OCI-LY3 (cell line): ENCODE results near the gene ZBTB9.

Experiments used
- CTCF ChIP-seq: fragments of 200-600, 300-600 bp; sonication (generic); IDR thresholded peaks from 2 replicates; pipeline ENCODE4 v1.5.1; 2014; ENCODE audit warnings: antibody characterized with exemption, low read length, low read depth
- EZH2phosphoT487 ChIP-seq: fragments of 200-600 bp; shearing (Covaris generic); IDR thresholded peaks from 2 replicates; pipeline ENCODE4 v1.6.1; 2018; ENCODE audit warnings: antibody characterized with exemption, mixed run types, low read depth

- TF ChIP-seq CTCF (no peak), EZH2phosphoT487 (no peak)
These were observed 34.0 kb downstream of the ZBTB9 start for GRCh38 chr6:33488339-33488738.
